Hepatocyte (in vitro differentiated cells): ENCODE results near the gene SUSD3.

ENCODE experiments used
- EZH2 ChIP-seq: fragments of 200-600 bp; sonication (generic); IDR thresholded peaks from 2 replicates; pipeline ENCODE4 v1.6.1; 2016; ENCODE audit warnings: antibody characterized with exemption, mild to moderate bottlenecking, borderline replicate concordance
- TF ChIP-seq, protein P1 (sequence below): fragments of 200-600 bp; sonication (generic); IDR thresholded peaks from 2 replicates; pipeline ENCODE4 v1.5.1; 2016; ENCODE audit warnings: antibody characterized with exemption, mild to moderate bottlenecking; ENCODE audit not compliant: poor library complexity

DNA sequence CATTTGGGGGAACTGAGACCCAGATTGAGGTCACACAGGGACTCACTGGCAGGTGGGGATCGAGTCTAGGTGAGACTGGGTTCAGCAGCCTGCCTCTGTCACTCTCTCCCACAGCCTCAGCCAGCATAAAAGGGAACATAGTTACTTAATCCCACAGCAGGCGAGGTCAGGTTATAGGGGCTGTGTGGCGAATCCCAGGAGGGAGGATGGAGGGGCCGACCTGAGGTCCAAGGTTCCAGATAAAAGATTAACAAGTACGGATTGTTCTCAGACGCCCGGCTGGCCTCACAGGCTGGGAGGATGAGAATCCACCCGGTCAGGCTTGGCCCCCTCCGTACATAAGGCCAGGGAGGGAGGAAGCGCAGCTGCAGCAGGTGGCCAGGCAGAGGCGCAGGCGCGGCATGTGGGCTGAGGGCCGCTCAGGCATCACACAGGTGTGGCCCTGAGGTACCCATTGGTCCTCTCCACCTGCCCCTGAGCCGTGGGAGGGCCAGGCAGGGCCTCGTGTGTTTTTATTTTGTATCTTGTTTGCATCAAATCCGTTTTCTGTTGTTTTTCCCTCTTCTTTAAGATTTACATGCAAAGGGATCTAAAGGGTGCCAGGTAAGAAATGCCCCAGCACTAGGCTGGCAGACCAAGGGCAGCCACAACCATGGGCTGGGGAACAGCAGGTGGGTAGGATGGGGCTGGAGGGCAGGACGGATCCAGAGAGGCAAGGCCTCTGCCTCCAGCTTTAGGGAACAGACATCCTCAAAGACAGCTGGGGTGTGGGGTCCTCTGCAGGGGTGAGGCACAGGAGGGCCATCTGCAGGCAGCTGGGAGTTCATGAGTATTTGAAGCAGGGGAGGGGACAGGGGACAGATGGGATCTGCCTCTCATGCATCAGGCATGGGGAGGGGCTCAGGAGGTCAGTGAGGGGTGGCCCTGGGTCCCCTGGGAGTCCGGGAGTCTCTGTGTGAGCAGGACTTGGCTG lies 3.6 kb downstream of the SUSD3 start:
- TF ChIP-seq, protein P1, sequence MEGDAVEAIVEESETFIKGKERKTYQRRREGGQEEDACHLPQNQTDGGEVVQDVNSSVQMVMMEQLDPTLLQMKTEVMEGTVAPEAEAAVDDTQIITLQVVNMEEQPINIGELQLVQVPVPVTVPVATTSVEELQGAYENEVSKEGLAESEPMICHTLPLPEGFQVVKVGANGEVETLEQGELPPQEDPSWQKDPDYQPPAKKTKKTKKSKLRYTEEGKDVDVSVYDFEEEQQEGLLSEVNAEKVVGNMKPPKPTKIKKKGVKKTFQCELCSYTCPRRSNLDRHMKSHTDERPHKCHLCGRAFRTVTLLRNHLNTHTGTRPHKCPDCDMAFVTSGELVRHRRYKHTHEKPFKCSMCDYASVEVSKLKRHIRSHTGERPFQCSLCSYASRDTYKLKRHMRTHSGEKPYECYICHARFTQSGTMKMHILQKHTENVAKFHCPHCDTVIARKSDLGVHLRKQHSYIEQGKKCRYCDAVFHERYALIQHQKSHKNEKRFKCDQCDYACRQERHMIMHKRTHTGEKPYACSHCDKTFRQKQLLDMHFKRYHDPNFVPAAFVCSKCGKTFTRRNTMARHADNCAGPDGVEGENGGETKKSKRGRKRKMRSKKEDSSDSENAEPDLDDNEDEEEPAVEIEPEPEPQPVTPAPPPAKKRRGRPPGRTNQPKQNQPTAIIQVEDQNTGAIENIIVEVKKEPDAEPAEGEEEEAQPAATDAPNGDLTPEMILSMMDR, result peak; percentile 15
- no peak for TF ChIP-seq EZH2
